Effector memory CD4-positive, alpha-beta T cell (primary cell): ENCODE measurements around the gene GALNT15.

Source experiments
- DNase-seq, 3 donors: peaks; one replicate each; pipeline ENCODE4 v3.0.0-alpha.2; 2020
- H3K27ac ChIP-seq: 2 replicates; pipeline ENCODE4 v1.7.0; 2013; ENCODE audit warnings: mild to moderate bottlenecking, low read length, moderate library complexity; ENCODE audit not compliant: insufficient read depth, poor library complexity, severe bottlenecking
- H3K27me3 ChIP-seq: replicated peaks from 2 replicates; pipeline ENCODE4 v1.7.0; 2013; ENCODE audit warnings: mild to moderate bottlenecking, low read length; ENCODE audit not compliant: insufficient read depth, control insufficient read depth, poor library complexity, severe bottlenecking
- H3K36me3 ChIP-seq: 2 replicates; pipeline ENCODE4 v1.7.0; 2013; ENCODE audit warnings: mild to moderate bottlenecking, low read length, moderate library complexity; ENCODE audit not compliant: control insufficient read depth, insufficient read depth
- H3K4me1 ChIP-seq: 2 replicates; pipeline ENCODE4 v1.7.0; 2013; ENCODE audit warnings: low read length, mild to moderate bottlenecking; ENCODE audit not compliant: control insufficient read depth, insufficient read depth, poor library complexity, severe bottlenecking
- H3K4me3 ChIP-seq: 2 replicates; pipeline ENCODE4 v1.7.0; 2013; ENCODE audit warnings: low read length, low read depth, mild to moderate bottlenecking; ENCODE audit not compliant: insufficient read depth, poor library complexity, severe bottlenecking
- H3K9me3 ChIP-seq: 2 replicates; pipeline ENCODE4 v1.7.0; 2013; ENCODE audit warnings: mild to moderate bottlenecking, low read length, moderate library complexity; ENCODE audit not compliant: control insufficient read depth

GALNT15 gene

DNA sequence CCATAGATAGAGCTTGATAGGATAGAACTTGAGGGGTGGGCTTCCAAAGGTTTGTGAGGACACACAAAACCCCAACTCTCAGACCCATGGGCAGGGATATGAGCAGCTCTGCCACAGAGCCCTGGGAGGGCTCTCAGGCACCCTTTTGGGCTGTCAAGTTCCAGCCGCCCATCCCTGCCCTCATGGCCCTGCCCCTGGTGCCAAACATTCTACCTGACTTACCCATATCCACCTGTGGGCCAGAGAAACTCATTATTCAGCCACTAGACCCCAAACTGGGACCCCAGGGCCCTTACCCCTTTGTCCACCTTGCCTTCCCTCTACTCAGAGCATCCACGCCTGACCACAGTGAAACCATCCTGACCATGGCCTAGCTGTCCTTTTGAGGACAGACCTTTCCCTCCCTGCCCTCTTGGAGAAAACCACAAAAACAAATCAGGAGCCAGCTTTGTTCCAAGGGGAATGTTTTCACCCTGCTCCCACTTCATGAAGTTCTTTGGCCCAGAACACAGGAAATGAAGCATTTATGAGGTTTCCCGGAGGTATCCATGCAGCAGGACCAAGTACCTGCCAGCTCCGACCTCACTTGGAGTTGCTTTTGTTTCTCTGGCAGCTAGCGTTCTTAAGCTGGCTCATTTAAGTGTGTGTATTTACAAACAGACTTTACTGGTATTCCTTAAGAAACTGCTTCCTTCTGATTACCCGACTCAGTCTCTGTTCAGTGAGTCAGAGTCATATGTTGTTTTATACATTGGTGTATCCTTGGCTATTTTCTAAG is 34.2 kb upstream of the GALNT15 start:
- Histone ChIP-seq H3K9me3 (no peaks in the 10 kb centered on the region), H3K27me3 (no peaks in the 10 kb centered on the region), H3K4me1 (no peaks in the 10 kb centered on the region), H3K27ac (no peak overlapping the region), H3K36me3 (no peaks in the 10 kb centered on the region), H3K4me3 (no peak overlapping the region)
- no peak for DNase-seq

DNA sequence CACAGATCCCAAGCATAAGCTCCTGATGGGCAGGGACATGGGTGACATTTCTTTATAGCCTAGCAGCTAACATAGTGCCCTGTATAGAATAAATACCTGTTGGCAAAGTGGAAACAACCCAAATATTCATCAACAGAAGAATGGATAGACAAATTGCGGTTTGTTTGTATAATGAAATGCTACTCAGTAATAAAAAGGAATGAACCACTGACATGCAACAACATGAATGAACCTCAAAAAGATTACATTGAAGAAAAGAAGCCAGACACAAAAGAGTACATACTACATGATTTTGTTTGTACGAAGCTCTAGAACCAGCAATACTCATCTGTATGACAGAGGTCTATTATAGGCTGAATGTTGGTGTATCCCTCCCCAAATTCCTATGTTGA is 33.6 kb upstream of the GALNT15 start:
- no peak overlapping the region for H3K4me3 ChIP-seq
- no peak overlapping the region for H3K27ac ChIP-seq
- no peaks in the 10 kb centered on the region for H3K27me3 ChIP-seq
- no peaks in the 10 kb centered on the region for H3K4me1 ChIP-seq
- no peaks in the 10 kb centered on the region for H3K9me3 ChIP-seq
- DNase-seq: no peak
- H3K36me3 ChIP-seq: no peaks in the 10 kb centered on the region

DNA sequence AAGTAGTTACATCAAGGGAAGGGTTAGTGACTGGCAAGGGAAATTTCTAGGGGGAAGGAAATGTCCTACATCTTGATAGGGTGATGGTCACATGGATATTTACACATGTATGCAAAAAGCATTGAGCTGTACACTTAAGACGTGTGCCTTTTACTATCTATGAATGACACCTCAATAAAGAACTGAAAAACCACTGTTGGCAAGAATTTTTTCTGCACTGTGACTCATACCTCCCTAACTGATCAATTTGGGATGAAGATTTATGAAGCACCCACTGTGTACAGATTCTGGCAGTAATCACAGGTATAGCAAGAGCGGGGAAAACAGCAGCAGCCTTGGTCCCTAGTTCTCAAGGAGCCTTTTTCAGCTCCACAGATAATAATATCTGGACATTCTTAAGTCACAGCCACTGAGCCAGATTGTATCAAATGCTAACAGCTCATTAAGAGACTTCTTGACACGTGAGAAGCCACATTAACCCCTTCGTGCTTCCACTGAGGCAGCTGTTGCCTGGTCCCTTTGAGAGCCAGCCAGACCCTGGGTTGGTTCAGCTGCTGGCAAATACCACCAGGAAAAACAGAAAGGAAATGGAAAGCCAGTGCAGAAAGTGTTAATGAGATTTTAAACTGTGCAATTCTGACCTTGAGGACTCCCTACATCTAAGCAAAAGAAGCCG is 32.0 kb upstream of the GALNT15 start:
- Histone ChIP-seq H3K9me3 (no peaks in the 10 kb centered on the region), H3K27ac (no peak overlapping the region), H3K36me3 (no peaks in the 10 kb centered on the region), H3K27me3 (no peaks in the 10 kb centered on the region), H3K4me1 (no peaks in the 10 kb centered on the region), H3K4me3 (no peak overlapping the region)
- DNase-seq: no peak

DNA sequence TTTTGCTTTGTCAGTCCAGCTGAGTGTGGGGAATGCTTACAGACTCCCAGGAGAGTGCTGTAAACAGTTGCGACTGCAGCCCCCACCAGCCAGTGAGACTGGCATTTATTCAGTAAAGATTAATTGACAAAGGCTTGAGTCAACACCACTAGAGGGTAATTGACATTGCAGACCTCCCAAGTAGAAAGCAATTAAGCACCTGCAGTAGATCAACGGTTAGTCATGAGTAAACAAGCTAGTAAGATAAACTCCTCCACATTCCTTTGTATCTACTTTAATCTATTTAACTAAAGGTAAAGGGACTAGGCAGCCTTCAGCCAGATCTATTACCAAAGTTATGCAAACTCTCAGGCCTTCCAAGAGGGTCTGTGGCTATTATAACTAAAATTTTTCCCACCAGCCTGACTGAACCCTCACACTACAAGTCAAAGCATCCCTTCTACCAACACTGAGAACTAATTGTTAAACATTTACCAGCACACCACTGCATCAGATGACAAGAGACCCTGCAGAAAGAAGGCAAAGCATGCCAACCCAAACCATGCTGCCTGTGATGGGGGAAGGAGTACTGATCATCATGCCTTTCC is 30.5 kb upstream of the GALNT15 start:
- H3K9me3 ChIP-seq: no peaks in the 10 kb centered on the region
- no peak overlapping the region for H3K27ac ChIP-seq
- no peaks in the 10 kb centered on the region for H3K27me3 ChIP-seq
- no peaks in the 10 kb centered on the region for H3K36me3 ChIP-seq
- H3K4me3 ChIP-seq: no peak overlapping the region
- no peaks in the 10 kb centered on the region for H3K4me1 ChIP-seq
- DNase-seq: no peak

DNA sequence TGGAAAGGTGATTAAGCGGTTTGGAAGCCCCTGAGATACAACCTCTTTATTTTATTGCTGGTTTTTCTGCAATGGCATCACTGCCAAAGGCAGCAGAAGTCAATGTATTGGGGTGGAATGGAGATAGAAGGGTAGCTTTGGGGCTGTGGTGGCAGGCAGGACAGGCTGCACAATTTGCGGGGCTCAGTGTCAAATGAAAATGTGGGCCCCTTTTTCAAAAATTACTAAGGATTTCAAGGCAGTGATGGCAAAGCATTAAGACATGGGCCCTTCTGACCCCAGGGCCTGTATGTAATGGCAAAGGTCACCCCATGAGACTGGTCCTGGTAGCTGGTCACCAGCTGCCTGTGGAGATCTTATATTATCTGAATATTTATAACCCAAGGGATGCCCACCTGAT is 29.3 kb upstream of the GALNT15 start:
- Histone ChIP-seq H3K27me3 (no peaks in the 10 kb centered on the region), H3K36me3 (no peaks in the 10 kb centered on the region), H3K4me3 (no peak overlapping the region), H3K4me1 (no peaks in the 10 kb centered on the region), H3K9me3 (no peaks in the 10 kb centered on the region), H3K27ac (no peak overlapping the region)
- DNase-seq: no peak

DNA sequence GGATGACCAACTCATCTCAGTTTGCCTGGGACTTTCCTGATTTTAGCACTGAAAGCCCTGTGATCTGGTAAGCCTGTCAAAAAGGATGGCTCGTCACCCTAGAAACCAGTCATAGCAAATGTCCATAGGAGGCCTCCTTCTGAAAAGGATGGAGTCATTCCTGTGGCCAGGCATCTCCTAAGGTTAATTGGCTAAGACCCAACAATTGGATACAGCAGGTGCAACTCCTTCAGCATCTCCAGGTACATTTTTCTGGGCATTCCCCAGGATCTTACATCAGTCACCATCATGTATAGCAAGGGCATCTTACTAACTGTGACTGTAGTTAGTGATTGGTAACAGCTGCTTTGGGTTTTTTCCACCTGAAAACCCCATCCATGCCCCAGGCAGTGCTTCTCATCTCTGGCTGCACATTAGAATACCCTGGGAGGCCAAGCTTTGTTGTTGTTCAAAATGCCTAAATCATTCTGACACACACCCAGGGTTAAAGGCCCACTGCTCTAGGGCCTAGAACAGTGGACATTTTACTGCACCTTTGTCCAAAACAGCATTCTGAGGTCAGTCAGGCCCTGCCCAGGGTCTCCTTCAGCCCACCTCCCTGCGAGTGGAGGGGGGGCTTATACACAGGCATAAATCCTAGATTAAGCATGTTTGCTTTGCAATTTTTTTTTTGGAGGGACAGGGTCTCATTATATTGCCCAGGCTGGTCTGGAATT is 28.3 kb upstream of the GALNT15 start:
- Histone ChIP-seq H3K4me3 (no peak overlapping the region), H3K27me3 (no peaks in the 10 kb centered on the region), H3K4me1 (no peaks in the 10 kb centered on the region), H3K36me3 (no peaks in the 10 kb centered on the region), H3K27ac (no peak overlapping the region), H3K9me3 (no peaks in the 10 kb centered on the region)
- no peak for DNase-seq

DNA sequence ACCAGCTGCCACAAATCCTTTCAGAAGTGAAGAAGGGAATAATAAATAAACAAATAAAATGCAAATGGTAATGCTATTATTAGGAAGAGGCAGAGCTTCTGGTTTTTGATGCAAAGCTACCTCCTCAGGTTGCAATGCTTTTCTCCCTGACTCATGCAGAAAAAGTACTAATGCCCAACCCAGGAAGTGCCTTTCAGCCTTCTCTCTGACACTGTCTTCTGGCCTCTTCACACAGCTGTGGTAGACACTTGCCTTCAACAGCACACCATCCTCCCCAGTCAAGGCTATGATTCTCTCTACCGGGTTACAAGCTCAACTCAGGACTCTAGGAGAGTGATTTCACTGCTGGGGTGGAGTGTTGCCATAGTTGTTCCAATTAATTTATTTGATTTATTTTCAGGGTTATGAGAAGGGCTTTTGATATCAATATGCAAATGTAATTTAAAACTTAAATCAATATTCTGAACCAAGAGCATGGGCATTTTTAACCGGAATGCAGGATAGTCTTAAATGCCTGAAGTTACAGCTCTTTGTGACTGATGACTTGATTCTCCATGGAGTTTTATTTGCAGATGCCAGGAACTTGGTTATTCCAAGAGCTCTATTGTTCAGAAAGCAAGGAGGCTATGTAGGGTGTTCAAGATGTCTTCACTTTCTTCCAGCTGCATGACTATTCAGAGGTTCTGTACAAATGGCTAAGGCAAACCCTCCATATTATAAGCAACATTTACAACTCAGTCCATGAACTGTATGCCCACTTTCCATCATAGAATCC is 27.1 kb upstream of the GALNT15 start:
- Histone ChIP-seq H3K9me3 (no peaks in the 10 kb centered on the region), H3K27me3 (no peaks in the 10 kb centered on the region), H3K27ac (no peak overlapping the region), H3K4me1 (no peaks in the 10 kb centered on the region), H3K36me3 (no peaks in the 10 kb centered on the region), H3K4me3 (no peak overlapping the region)
- DNase-seq: no peak

DNA sequence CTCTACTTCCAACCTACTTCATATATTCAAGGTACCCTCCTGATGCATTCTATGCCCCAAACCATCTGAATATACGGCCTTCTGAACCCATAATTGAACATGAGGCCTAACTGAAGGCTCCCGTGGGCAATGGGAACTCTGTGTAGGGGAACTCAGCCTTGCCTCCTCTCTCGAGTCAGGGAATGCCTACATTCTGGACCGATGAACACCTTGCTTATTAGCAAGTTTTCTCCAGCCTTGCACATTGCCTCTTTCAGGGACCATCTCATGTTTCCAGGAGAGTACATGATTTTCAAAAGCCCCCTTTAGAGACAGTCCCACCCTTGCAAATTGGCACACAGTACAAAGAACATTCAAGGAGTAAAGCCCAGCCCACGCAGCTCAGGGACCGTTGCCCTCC is 26.3 kb upstream of the GALNT15 start:
- Histone ChIP-seq H3K9me3 (no peaks in the 10 kb centered on the region), H3K4me3 (no peak overlapping the region), H3K27ac (no peak overlapping the region), H3K36me3 (no peaks in the 10 kb centered on the region), H3K4me1 (no peaks in the 10 kb centered on the region), H3K27me3 (no peaks in the 10 kb centered on the region)
- no peak for DNase-seq

DNA sequence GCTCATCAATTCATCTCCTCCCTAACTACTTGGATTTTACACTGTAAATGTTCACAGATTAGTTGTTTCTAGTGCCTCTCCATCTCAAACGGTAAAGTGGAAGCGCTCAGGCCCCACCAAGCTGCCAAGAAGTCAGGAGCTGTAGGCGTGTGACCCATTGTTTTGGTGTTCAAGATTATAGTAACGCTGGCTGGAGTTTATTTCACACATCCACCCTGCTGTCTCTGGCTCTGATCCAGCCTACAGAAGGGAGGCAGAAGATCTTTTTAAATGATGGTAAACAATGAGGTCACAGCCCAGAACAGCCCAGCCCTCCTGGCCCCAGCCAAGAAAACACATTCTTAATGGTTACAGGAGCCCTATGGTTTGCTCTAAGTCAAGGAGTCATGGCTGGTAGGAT is 25.7 kb upstream of the GALNT15 start:
- Histone ChIP-seq H3K27ac (no peak overlapping the region), H3K4me3 (no peak overlapping the region), H3K27me3 (no peaks in the 10 kb centered on the region), H3K9me3 (no peaks in the 10 kb centered on the region), H3K4me1 (no peaks in the 10 kb centered on the region), H3K36me3 (no peaks in the 10 kb centered on the region)
- DNase-seq: no peak
